K562 (cell line): ENCODE measurements around the gene SCARF2. TPM values are rescaled to one million over a fixed set of nuclear protein-coding genes. Genes with fewer than 3 reads are reported as not detected.

Source experiments
- BDP1 ChIP-seq: IDR thresholded peaks from 3 replicates; pipeline ENCODE4 v1.6.1; 2011; ENCODE audit not compliant: insufficient read length, insufficient read depth
- BRD4 ChIP-seq: fragments of 200-600 bp; sonication (generic); IDR thresholded peaks from 2 replicates; pipeline ENCODE4 v1.6.1; 2017; ENCODE audit warnings: inconsistent platforms
- CCNT2 ChIP-seq: IDR thresholded peaks from 2 replicates; pipeline ENCODE4 v1.6.1; 2011; ENCODE audit warnings: borderline replicate concordance, low read depth, mild to moderate bottlenecking, moderate library complexity, mixed read lengths, low read length; ENCODE audit not compliant: insufficient read length; ENCODE audit errors: extremely low read depth
- DDX20 ChIP-seq: fragments of 450-650 bp; IDR thresholded peaks from 2 replicates; pipeline ENCODE4 v1.6.1; 2016; ENCODE audit warnings: missing genetic modification characterization, low read depth, mild to moderate bottlenecking, missing compliant biosample characterization, moderate library complexity
- DNMT1 ChIP-seq: fragments of 450-650 bp; IDR thresholded peaks from 2 replicates; pipeline ENCODE4 v1.6.1; 2016; ENCODE audit warnings: antibody characterized with exemption, mild to moderate bottlenecking
- FOS ChIP-seq: IDR thresholded peaks from 3 replicates; pipeline ENCODE4 v1.6.1; 2011; ENCODE audit not compliant: insufficient read length; ENCODE audit errors: extremely low read depth
- HCFC1 ChIP-seq: IDR thresholded peaks from 2 replicates; pipeline ENCODE4 v1.6.1; 2012; ENCODE audit warnings: low read depth, low read length, improper control_type of control experiment
- HDAC8 ChIP-seq: fragments of 450-650 bp; IDR thresholded peaks from 2 replicates; pipeline ENCODE4 v1.6.1; 2016; ENCODE audit warnings: mild to moderate bottlenecking, missing genetic modification characterization, moderate library complexity, missing compliant biosample characterization
- HEY1 ChIP-seq: fragments of 250-450 bp; sonication (Bioruptor Pico); IDR thresholded peaks from 2 replicates; pipeline ENCODE4 v1.5.0; 2020; ENCODE audit warnings: mild to moderate bottlenecking, moderate library complexity, borderline replicate concordance
- JUNB ChIP-seq: fragments of 450-650 bp; formaldehyde crosslinking; conservative IDR thresholded peaks from 2 replicates; pipeline ENCODE4 v1.4.0; 2020; ENCODE audit warnings: mild to moderate bottlenecking
- MCM7 ChIP-seq, 2 experiments: fragments of 450-650 bp; IDR thresholded peaks; 2 replicates each; pipeline ENCODE4 v1.6.1; 2016 to 2018
- PRDM10 ChIP-seq: fragments of 450-650 bp; IDR thresholded peaks from 2 replicates; pipeline ENCODE4 v1.6.1; 2018; ENCODE audit not compliant: partially characterized antibody
- SNIP1 ChIP-seq: fragments of 450-650 bp; IDR thresholded peaks from 2 replicates; pipeline ENCODE4 v1.7.1; 2017; ENCODE audit warnings: low read depth, mild to moderate bottlenecking
- SNRNP70 ChIP-seq: fragments of 200-400 bp; formaldehyde crosslinking; optimal IDR thresholded peaks from 2 replicates; pipeline ENCODE3; 2017; ENCODE audit warnings: low read depth, low read length
- TCF3 ChIP-seq: sonication (generic); formaldehyde crosslinking; IDR thresholded peaks from 2 replicates; pipeline ENCODE4 v1.4.0; 2020; ENCODE audit warnings: mild to moderate bottlenecking, missing genetic modification reagents
- TRIM28 ChIP-seq: fragments of 450-650 bp; IDR thresholded peaks from 2 replicates; pipeline ENCODE4 v1.6.1; 2017
- ZBTB49 ChIP-seq: sonication (generic); formaldehyde crosslinking; IDR thresholded peaks from 2 replicates; pipeline ENCODE4 v1.8.0; 2022; ENCODE audit warnings: missing genetic modification reagents, mild to moderate bottlenecking, borderline replicate concordance
- ZNF134 ChIP-seq: fragments of 250-450 bp; sonication (Bioruptor Pico); conservative IDR thresholded peaks from 2 replicates; pipeline ENCODE4 v1.4.0; 2020
- ZNF384 ChIP-seq: IDR thresholded peaks from 2 replicates; pipeline ENCODE4 v1.6.1; 2012; ENCODE audit warnings: low read depth, low read length, improper control_type of control experiment
- polyA plus RNA-seq, 8 experiments: library from polyadenylated mRNA; depleted of rRNA in 4 of 8; stranded (reverse) in 5 of 8; unstranded in 3 of 8; fragments of >200 nt; fragmentation: Nextera tagmentation in 2 of 8; fragmentation: Illumina TruSeq in 1 of 8; extraction: Ambion mirVana in 2 of 8; extraction: Trizol in 1 of 8; gene quantifications; 2 replicates each; pipeline versions ENCODE4 v1.2.1 to v1.2.3, GENCODE V29; 2011 to 2014; ENCODE audit warnings: inconsistent platforms in 1 of 8, missing spikeins in 1 of 8
- total RNA-seq, 7 experiments: library from RNA; depleted of rRNA in 6 of 7; stranded (reverse); fragments of >200 nt in 6 of 7; fragmentation: Illumina TruSeq in 2 of 7; extraction: Trizol in 2 of 7; gene quantifications; 2 replicates each; pipeline versions ENCODE4 v1.2.1 to v1.2.3, GENCODE V29; 2011 to 2021; ENCODE audit warnings: low replicate concordance in 1 of 7
- TF ChIP-seq, protein P1 (sequence below): fragments of 250-450 bp; sonication (Bioruptor Pico); IDR thresholded peaks from 2 replicates; pipeline ENCODE4 v1.5.0; 2020; ENCODE audit warnings: mild to moderate bottlenecking
- TF ChIP-seq, protein P2 (sequence below): fragments of 250-450 bp; sonication (Bioruptor Pico); IDR thresholded peaks from 2 replicates; pipeline ENCODE4 v1.4.0; 2020; ENCODE audit warnings: mild to moderate bottlenecking

Gene SCARF2
- total and polyA plus RNA-seq, 9 of the 15 experiments (the other 6 are each of a cell fraction or from before 2014, with no cell fraction given), result 0.06 to 0.32 (median 0.21) TPM; not detected in 5

- no peak for TF ChIP-seq PRDM10
- no peak for TF ChIP-seq HDAC8 (tag)
- TF ChIP-seq TRIM28, result no peak
- no peak for TF ChIP-seq ZNF384
- no peak for TF ChIP-seq CCNT2
- TF ChIP-seq ZBTB49, result no peak
- no peak for TF ChIP-seq SNIP1
- TF ChIP-seq SNRNP70, result no peak
- TF ChIP-seq MCM7 (IDR thresholded peaks at IDR 0.05), result peak; percentile 92 to 99
- no peak for TF ChIP-seq TCF3 (CRISPR knock-in tag)
- TF ChIP-seq HEY1 (CRISPR knock-in tag), result no peak
- TF ChIP-seq JUNB (CRISPR knock-in tag), result no peak
- no peak for TF ChIP-seq BDP1
- TF ChIP-seq ZNF134 (CRISPR knock-in tag), result no peak
- no peak for TF ChIP-seq DNMT1
- no peak for TF ChIP-seq FOS
- TF ChIP-seq DDX20, result no peak
- 0 out of 2 replicates have a peak, but pooled peaks have one; percentile 10 for TF ChIP-seq HCFC1
- TF ChIP-seq BRD4, result no peak
- TF ChIP-seq, protein P1, sequence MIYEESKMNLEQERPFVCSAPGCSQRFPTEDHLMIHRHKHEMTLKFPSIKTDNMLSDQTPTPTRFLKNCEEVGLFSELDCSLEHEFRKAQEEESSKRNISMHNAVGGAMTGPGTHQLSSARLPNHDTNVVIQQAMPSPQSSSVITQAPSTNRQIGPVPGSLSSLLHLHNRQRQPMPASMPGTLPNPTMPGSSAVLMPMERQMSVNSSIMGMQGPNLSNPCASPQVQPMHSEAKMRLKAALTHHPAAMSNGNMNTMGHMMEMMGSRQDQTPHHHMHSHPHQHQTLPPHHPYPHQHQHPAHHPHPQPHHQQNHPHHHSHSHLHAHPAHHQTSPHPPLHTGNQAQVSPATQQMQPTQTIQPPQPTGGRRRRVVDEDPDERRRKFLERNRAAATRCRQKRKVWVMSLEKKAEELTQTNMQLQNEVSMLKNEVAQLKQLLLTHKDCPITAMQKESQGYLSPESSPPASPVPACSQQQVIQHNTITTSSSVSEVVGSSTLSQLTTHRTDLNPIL (CRISPR knock-in tag), result no peak
- TF ChIP-seq, protein P2, sequence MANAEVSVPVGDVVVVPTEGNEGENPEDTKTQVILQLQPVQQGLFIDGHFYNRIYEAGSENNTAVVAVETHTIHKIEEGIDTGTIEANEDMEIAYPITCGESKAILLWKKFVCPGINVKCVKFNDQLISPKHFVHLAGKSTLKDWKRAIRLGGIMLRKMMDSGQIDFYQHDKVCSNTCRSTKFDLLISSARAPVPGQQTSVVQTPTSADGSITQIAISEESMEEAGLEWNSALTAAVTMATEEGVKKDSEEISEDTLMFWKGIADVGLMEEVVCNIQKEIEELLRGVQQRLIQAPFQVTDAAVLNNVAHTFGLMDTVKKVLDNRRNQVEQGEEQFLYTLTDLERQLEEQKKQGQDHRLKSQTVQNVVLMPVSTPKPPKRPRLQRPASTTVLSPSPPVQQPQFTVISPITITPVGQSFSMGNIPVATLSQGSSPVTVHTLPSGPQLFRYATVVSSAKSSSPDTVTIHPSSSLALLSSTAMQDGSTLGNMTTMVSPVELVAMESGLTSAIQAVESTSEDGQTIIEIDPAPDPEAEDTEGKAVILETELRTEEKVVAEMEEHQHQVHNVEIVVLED, result no peak
Observed at GRCh38 chr22:20422271-20423007, 15.2 kb downstream of the SCARF2 start (continued).
